ENCODE results near the gene SBNO2.

GRCh38 chr19:1097810-1098176 is 76.3 kb downstream of the SBNO2 start:
- TF ChIP-seq POLR2A (IDR thresholded peaks at IDR 0.05; ENCODE audit: low read depth, low read length) (no peak), POLR2AphosphoS5 (IDR thresholded peaks at IDR 0.05; ENCODE audit: insufficient read depth, low read depth, low read length) (no peak), EZH2 (IDR thresholded peaks at IDR 0.05; ENCODE audit: borderline replicate concordance, low read depth, low read length, severe bottlenecking) (no peak), FOS (IDR thresholded peaks at IDR 0.05; ENCODE audit: borderline replicate concordance, insufficient read depth, low read length) (no peak)
- TF ChIP-seq, protein P1, sequence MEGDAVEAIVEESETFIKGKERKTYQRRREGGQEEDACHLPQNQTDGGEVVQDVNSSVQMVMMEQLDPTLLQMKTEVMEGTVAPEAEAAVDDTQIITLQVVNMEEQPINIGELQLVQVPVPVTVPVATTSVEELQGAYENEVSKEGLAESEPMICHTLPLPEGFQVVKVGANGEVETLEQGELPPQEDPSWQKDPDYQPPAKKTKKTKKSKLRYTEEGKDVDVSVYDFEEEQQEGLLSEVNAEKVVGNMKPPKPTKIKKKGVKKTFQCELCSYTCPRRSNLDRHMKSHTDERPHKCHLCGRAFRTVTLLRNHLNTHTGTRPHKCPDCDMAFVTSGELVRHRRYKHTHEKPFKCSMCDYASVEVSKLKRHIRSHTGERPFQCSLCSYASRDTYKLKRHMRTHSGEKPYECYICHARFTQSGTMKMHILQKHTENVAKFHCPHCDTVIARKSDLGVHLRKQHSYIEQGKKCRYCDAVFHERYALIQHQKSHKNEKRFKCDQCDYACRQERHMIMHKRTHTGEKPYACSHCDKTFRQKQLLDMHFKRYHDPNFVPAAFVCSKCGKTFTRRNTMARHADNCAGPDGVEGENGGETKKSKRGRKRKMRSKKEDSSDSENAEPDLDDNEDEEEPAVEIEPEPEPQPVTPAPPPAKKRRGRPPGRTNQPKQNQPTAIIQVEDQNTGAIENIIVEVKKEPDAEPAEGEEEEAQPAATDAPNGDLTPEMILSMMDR (IDR thresholded peaks at IDR 0.05; ENCODE audit: extremely low read depth in 1 of 2, insufficient read depth in 1 of 2, low read depth in 1 of 2, low read length in 2 of 2): no peak

Measured in endothelial cell of umbilical vein (primary cell).